Adrenal gland (tissue), 12 donors: ENCODE data around the gene IL3. TPM values are rescaled to one million over a fixed set of nuclear protein-coding genes. Genes with fewer than 3 reads are reported as not detected.

Source experiments
- DNase-seq, 7 donors: peaks; one replicate each; pipeline ENCODE4 v3.0.0-alpha.2; 2019 to 2020
- H3K27ac ChIP-seq, 5 donors: fragments of 200-600 bp; sonication (generic) in 4 of 5; 1 replicate in 3 of 5; 2 replicates in 2 of 5; pipeline versions ENCODE4 v1.5.1 to v1.8.0; 2016 to 2020; ENCODE audit warnings: mild to moderate bottlenecking in 1 of 5
- H3K27me3 ChIP-seq: fragments of 200-600 bp; 2 replicates; pipeline ENCODE4 v1.8.0; 2021
- H3K36me3 ChIP-seq, 2 donors: fragments of 200-600 bp; replicated peaks in 1 of 2; 1 replicate in 1 of 2; 2 replicates in 1 of 2; pipeline versions ENCODE4 v1.5.1 to v1.8.0; 2018 to 2022
- H3K4me1 ChIP-seq, 2 donors: fragments of 200-600 bp; replicated peaks in 1 of 2; 1 replicate in 1 of 2; 2 replicates in 1 of 2; pipeline versions ENCODE4 v1.5.1 to v1.8.0; 2018 to 2021
- H3K4me3 ChIP-seq, 4 donors: fragments of 200-600 bp; sonication (generic) in 3 of 4; one replicate each; pipeline ENCODE4 v1.5.1; 2016 to 2018
- H3K9me3 ChIP-seq, 3 donors: fragments of 200-600 bp; sonication (generic) in 1 of 3; replicated peaks in 1 of 3; 1 replicate in 2 of 3; 2 replicates in 1 of 3; pipeline versions ENCODE4 v1.5.1 to v1.8.0; 2016 to 2021
- CTCF ChIP-seq, 6 experiments: fragments of 450-650 bp in 4 of 6; fragments of 200-600 bp in 2 of 6; sonication (generic) in 1 of 6; IDR thresholded peaks; 1 replicate in 5 of 6; 2 replicates in 1 of 6; pipeline versions ENCODE4 v1.5.1 to v1.8.0; 2016 to 2021; ENCODE audit warnings: antibody characterized with exemption in 6 of 6, mild to moderate bottlenecking in 2 of 6, moderate library complexity in 1 of 6
- POLR2A ChIP-seq, 2 donors: fragments of 450-650 bp; IDR thresholded peaks; one replicate each; pipeline ENCODE4 v1.6.1; 2017; ENCODE audit warnings: antibody characterized with exemption in 2 of 2, mild to moderate bottlenecking in 2 of 2, moderate library complexity in 1 of 2
- WGBS, 4 donors: extraction: QIAGEN DNeasy Blood & Tissue Kit in 2 of 4; methylation state at CpG; one replicate each; pipeline versions ENCODE4 v1.1.5 to v1.1.7; 2013 to 2017; 5-methylcytosine and 5-hydroxymethylcytosine counted together
- intact Hi-C, 2 donors: fragments of 100-400 bp; cut with DNase I; formaldehyde crosslinking; loops; one replicate each; pipeline versions ENCODE4 v1.14.1 to v1.15.0; 2022 to 2023
- polyA plus RNA-seq, 3 donors: library from polyadenylated mRNA; stranded (reverse); fragments of 200-250 nt in 2 of 3; fragments of 350-450 nt in 1 of 3; fragmentation: Illumina TruSeq in 1 of 3; extraction: RNeasy Lipid Tissue Mini Kit (QIAGEN cat#74804) in 1 of 3; gene quantifications; one replicate each; pipeline ENCODE4 v1.2.3, GENCODE V29; 2013 to 2014
- total RNA-seq, 9 donors: library from RNA; depleted of rRNA in 4 of 9; stranded (reverse); fragments of >200 nt in 4 of 9; fragments of 120-200 nt in 1 of 9; fragmentation: NEBNext Ultra II Directional in 1 of 9; extraction: Animal tissue kit (Norgen Biotek cat#: 25700) in 1 of 9; gene quantifications; one replicate each; pipeline versions ENCODE4 v1.1.0 to v1.2.4, GENCODE V29; 2013 to 2023
- donor health status: healthy with polysubstance abuse.
- donor health status: Bipolar disorder and iron deficiency.
- donor health status: DM: yes; HTN: yes; CAD: no.
- donor health status: DM: no; HTN: no; CAD: no.
- donor health status: DM: no; HTN: no; CAD: no.
- donor health status: DM: yes; HTN: yes; CAD: no.

The IL3 gene
- total and polyA plus RNA-seq, 12 donors, result not detected

- WGBS, 4 donors, result 44 to 76% (median 50%) methylated on average over 3 of the region's 3 CpGs
- H3K27ac ChIP-seq, result no peak overlapping the region
- TF ChIP-seq CTCF (IDR thresholded peaks at IDR 0.05) (no peak), POLR2A (IDR thresholded peaks at IDR 0.05) (no peak)
- H3K9me3 ChIP-seq, result no peaks in the 10 kb centered on the region
- intact Hi-C loops, result no loop called here
- no peak for DNase-seq
- no peaks in the 10 kb centered on the region for H3K27me3 ChIP-seq
- H3K4me3 ChIP-seq, result no peak overlapping the region
- H3K36me3 ChIP-seq, result no peaks in the 10 kb centered on the region
- no peaks in the 10 kb centered on the region for H3K4me1 ChIP-seq
These were observed 32.8 kb downstream of the IL3 start for GRCh38 chr5:132093271-132093670.

GRCh38 chr5:132094393-132095076 is 34.1 kb downstream of the IL3 start:
- Histone ChIP-seq H3K36me3 (no peaks in the 10 kb centered on the region), H3K27me3 (no peaks in the 10 kb centered on the region), H3K4me3 (no peak overlapping the region), H3K4me1 (no peaks in the 10 kb centered on the region), H3K9me3 (no peaks in the 10 kb centered on the region), H3K27ac (no peak overlapping the region)
- WGBS, 4 donors, result 77 to 83% (median 81%) methylated on average over 11 to 12 of the region's 12 CpGs
- DNase-seq, result no peak
- TF ChIP-seq POLR2A (IDR thresholded peaks at IDR 0.05), result no peak
- no peak for TF ChIP-seq CTCF (IDR thresholded peaks at IDR 0.05)
- intact Hi-C loops, result no loop called here

GRCh38 chr5:132095077-132095410 is 34.6 kb downstream of the IL3 start:
- no peak for DNase-seq
- no peaks in the 10 kb centered on the region for H3K27me3 ChIP-seq
- no peaks in the 10 kb centered on the region for H3K36me3 ChIP-seq
- H3K4me1 ChIP-seq, result no peaks in the 10 kb centered on the region
- no peak for TF ChIP-seq POLR2A (IDR thresholded peaks at IDR 0.05)
- no peak for TF ChIP-seq CTCF (IDR thresholded peaks at IDR 0.05)
- H3K9me3 ChIP-seq, result no peaks in the 10 kb centered on the region
- intact Hi-C loops, result no loop called here
- H3K4me3 ChIP-seq, result no peak overlapping the region
- WGBS, 4 donors, result 71 to 83% (median 78%) methylated on average over 2 of the region's 2 CpGs
- no peak overlapping the region for H3K27ac ChIP-seq

- Histone ChIP-seq H3K27ac (no peak overlapping the region), H3K4me3 (no peak overlapping the region), H3K9me3 (no peaks in the 10 kb centered on the region), H3K36me3 (no peaks in the 10 kb centered on the region), H3K27me3 (no peaks in the 10 kb centered on the region), H3K4me1 (no peaks in the 10 kb centered on the region)
- WGBS, 4 donors, result 58 to 70% (median 67%) methylated on average over 6 of the region's 6 CpGs
- no peak for TF ChIP-seq POLR2A (IDR thresholded peaks at IDR 0.05)
- TF ChIP-seq CTCF (IDR thresholded peaks at IDR 0.05), result no peak
- intact Hi-C loops, result no loop called here
- DNase-seq, result no peak
These were observed 35.0 kb downstream of the IL3 start for GRCh38 chr5:132095424-132095972.
